Measurements from ENCODE around the gene LTF.
"Not testable (repeated sequence)": the region's sequence is repeated elsewhere in the genome, so short reads cannot be mapped to it uniquely, and the experiment has no call there.

LTF gene

GRCh38 chr3:46464326-46465195 lies at the start of gene LTF:
LTF (minus strand) TSS chr3:46464905; CDS start chr3:46464867, 38 bp downstream.
- no peak for DNase-seq (ENCODE audit: low read depth)

- no peak for DNase-seq (ENCODE audit: low read depth)
Measured at GRCh38 chr3:46512191-46512749, 47.6 kb upstream of the LTF start.

GRCh38 chr3:46509661-46510187 lies 45.0 kb upstream of the LTF start:
- DNase-seq (ENCODE audit: low read depth), result no peak

DNA sequence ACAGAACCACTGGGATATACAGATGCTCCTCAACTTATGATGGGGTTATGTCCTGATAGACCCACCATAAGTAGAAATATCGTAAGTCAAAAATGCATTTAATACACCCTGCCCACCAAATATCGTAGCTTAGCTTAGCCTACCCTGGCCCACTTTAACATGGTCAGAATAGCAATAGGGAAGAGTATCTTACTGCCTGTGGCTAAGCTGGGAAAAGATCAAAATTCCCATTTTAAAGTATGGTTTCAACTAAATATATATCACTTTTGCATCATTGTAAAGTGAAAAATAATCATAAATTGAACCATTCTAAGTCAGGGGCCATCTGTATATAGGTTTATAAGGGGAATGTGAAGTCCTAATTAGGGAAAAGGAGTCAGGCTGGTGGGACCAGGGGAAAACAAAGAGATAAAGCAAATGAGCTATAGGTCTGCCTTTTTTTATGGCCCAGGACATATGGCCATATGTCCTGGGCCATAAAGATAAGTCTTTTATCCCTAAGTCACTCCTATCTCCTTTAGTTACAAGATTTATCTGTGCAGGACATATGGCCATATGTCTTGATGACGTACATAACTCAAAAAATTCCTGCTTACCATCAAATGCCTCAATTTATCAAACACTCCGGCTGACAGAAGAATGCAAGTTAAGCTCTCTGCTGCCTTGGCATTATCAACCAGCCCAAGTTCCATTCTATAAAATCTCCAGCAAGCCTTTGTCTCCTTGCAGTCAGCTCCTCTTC lies 44.3 kb upstream of the LTF start:
- DNase-seq (ENCODE audit: low read depth), result no peak

- DNase-seq (ENCODE audit: low read depth), result no peak
Measured at GRCh38 chr3:46506526-46506925, 41.8 kb upstream of the LTF start.

DNA sequence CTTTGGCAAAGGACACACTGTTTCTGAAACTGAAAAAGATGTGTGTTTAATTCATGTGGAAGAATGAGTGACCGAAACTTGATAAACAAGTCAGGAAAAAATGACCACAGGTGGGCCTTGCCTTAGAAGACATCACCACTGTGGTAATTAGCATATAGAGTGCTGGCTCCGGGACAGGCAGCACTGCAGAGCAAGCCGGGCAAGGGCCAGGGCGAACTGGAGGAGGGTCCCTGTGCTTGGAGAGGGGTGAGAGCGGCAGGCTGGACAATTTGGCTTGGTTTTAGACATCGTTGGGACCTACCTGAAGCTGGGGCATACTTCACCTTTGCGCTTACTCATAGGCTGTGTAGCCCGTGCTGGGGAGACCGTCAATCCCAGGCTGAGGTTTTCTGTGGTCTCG lies 41.2 kb upstream of the LTF start:
- no peak for DNase-seq (ENCODE audit: low read depth)

DNA sequence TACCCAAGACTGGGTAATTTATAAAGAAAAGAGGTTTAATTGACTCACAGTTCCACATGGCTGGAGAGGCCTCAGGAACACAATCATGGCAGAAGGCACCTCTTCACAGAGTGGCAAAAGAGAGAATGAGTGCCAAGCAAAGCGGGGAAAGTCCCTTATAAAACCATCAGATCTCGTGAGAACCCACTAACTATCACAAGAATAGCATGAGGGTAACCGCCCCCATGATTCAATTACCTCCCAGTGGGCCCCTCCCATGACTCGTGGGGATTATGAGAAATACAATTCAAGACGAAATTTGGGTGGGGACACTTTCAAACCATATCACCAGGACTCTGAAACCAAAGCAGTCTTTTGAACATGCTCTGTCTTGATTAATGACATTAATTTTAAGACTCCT lies 40.1 kb upstream of the LTF start:
- DNase-seq (ENCODE audit: low read depth), result peak; percentile 21

GRCh38 chr3:46503200-46503874 lies 38.6 kb upstream of the LTF start:
- DNase-seq (ENCODE audit: low read depth), result no peak

GRCh38 chr3:46501702-46502101 lies 37.0 kb upstream of the LTF start:
- no peak for DNase-seq (ENCODE audit: low read depth)

DNA sequence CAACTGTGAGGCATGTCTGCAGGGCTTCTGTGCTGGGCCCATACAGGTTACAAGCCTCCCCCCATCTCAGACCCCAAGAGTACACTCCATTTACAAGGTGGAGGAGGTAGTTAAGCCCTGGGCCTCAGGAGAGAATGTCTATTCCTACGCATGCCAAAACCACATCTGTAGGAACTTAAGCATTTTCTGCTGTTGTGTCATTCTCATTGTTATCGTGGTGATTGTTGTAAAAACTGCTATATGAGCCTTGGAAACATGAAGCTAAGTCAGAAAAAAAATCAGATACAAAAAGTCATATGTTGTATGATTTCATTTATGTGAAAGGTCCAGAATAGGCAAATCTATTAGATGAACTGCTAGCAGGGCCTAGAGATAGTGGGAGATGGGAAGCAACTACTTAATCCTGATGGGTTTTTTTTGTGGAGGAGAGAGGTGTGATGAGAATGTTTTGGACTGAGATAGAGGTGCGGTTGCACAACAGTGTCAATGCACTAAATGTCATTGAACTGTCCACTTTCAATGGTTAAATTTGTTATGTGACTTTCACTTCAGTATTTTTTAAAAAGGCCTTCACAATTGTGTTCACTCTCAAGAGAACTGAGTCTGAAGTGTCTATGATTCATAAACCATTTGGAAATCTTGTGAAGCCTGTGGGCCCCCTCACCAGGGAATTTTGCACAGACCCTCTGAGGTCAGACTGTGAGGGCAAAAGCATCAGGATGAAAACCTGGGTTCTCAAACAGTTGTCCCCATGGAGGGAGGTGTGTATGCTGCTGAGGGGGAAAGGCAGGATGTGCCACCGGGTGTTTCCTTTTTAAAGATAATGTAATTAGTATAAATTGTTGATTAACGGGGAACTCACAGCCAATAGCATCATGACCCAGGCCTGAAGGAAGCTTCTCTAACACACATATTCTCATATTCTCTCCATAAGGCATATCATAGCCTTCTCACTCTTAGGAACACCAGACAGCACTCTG lies 36.2 kb upstream of the LTF start:
- no peak for DNase-seq (ENCODE audit: low read depth)

- DNase-seq (ENCODE audit: low read depth), result no peak
Measured at GRCh38 chr3:46498916-46499519, 34.3 kb upstream of the LTF start.

DNA sequence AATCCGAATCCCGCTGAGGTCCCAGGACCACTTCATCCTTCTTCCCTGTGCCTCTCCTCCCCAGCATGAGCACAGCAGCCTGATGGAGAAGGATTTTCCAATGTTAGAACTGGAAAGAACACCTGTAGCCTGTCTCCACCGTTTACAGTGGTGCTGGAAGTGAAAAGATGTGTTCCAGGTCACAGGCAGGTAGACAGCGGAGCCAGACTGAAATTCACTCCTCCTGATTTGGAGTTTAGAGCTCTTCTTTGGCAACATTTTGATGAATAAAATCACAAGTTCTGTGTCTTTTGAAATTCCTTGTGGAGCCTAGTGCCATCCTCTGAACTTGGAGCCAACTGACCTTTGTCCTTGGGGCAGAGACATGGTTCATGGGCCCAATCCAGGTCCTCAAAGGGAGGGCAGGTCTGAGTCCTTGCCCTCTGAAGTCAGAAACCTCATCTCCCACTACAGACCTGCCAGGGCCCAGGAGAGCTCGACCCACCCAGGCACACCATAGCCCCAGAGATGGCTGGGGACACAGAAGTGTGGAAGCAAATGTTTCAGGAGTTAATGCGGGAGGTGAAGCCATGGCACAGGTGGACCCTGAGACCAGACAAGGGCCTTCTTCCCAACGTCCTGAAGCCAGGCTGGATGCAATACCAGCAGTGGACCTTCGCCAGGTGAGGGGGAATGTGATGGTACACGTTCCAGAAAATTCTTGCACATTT lies 33.0 kb upstream of the LTF start, which contains the start of gene RTP3:
RTP3 (plus strand) TSS at position 421 of the 710 bp plus-strand sequence; CDS start at position 508, 87 bp downstream.
- DNase-seq (ENCODE audit: low read depth), result no peak

DNA sequence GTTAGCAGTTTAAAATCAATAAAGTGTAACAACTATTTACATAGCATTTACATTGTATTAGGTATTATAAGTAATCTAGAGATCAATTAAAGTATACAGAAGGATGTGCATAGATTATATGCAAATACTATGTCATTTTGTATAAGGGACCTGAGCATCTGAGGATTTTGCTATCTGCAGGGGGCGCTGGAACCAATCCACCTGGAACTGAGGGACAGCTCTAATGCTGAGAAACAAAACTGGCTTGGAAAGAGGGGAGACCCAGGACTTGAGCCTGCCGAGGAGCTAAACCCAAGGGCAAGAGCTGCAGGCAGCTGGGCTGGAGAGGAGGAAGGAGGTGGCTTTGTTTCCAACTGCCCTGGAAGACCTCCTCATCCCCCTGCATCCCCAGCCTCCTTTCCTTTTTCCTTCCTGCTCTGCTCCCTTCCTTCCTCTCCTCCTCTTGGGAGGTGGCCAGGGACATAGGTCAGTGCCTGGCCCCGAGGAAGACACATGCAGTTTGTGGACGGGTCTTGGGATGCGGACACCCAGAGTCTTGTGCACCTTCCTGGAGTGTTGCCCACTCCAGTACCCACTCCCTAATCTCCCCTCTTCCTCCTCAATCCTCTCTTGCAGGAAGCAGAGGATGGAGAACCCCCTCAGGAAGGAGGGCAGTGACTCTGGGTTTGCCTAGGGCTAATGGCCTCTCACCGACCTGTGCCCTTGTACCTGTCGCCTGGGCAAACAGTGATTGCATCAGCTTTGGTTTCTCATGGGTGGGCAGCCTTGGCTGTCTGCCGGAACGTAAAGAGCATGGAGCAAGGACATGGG lies 32.2 kb upstream of the LTF start:
- DNase-seq (ENCODE audit: low read depth), result peak; percentile 15

GRCh38 chr3:46495901-46496456 lies 31.3 kb upstream of the LTF start:
- no peak for DNase-seq (ENCODE audit: low read depth)

GRCh38 chr3:46494491-46494890 lies 29.8 kb upstream of the LTF start:
- not testable (repeated sequence) for DNase-seq (ENCODE audit: low read depth)

- DNase-seq (ENCODE audit: low read depth), result no peak
Measured at GRCh38 chr3:46492890-46493547, 28.3 kb upstream of the LTF start.

DNA sequence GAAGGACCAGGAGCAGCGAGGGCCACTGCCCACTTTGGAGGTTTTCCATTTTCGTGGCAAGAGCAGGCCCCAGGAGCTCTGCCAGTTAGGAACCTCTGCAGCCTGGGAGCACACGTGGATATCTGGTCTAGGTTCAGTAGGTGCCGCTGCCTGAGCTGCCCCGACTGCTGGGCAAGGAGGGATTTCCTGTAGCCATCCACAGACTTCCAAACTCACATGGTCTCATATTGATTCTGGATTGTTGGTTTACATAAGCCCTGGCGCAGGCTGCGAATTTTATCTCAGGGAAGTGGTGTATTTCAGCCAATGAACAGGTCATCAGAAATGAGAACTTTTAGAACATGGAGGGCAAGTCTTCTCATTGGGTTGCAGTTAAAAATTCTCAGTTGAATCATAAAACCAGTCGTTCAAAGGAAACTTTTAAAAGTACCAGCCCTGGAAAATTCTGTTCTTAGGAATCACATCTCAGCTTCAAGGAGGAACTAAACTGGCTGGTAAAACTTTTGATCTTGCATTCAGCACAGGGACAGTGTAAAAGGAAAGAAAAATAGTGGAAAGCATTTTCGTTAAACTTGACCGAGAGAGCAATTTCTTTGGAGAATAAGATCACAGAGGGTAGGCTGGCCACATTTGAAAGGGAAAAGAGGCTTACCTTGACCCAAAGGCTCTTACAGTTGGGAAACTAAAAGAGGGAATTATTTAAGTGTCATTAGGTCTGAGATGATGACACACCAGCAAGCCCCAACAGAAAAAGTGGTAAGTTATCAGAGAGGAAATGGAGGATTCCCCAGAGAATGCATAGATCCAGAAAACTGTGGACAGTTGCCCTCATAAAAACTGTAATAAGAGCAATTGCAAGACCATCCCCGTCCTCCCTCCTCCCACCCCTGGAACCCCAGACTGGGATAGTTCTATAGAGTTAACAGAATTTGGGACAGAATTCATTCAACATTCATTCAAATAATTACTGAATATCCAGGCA lies 26.7 kb upstream of the LTF start:
- DNase-seq (ENCODE audit: low read depth), result no peak
